ENCODE results near the gene C4orf36. TPM values are rescaled to one million over a fixed set of nuclear protein-coding genes. Genes with fewer than 3 reads are reported as not detected.

Gene C4orf36
- total RNA-seq, 1 donor from 2014 or later = 2.3 TPM

DNA sequence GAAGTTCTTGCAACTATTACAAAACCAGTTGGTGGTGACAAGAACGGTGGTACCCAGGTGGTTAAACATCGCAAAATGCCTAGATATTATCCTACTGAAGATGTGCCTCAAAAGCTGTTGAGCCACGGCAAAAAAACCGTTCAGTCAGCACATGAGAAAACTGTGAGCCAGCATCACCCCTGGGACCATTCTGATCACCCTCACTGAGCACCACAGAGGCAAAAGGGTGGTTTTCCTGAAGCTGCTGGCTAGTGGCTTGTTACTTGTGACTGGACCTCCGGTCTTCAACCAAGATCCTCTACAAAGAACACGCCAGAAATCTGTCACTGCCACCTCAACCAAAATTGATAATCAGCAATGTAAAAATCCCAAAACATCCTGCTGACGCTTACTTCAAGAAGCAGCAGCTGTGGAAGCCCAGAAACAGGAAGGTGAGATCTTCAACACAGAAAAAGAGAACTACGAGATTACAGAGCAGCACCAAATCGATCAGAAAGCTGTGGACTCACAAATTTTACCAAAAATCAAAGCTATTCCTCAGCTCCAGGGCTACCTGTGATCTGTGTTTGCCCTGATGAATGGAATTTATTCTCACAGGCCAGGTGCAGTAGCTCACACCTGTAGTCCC, 21.7 kb downstream of the C4orf36 start:
- no peak for DNase-seq
- ATAC-seq = no peak
- intact Hi-C loops (cut with DNase I) = no loop called here
- no peaks in the 10 kb centered on the region for H3K4me1 ChIP-seq
- no peak overlapping the region for H3K27ac ChIP-seq
- no peaks in the 10 kb centered on the region for H3K36me3 ChIP-seq
- no peak overlapping the region for H3K4me3 ChIP-seq
- no peaks in the 10 kb centered on the region for H3K27me3 ChIP-seq
- TF ChIP-seq, protein P1, sequence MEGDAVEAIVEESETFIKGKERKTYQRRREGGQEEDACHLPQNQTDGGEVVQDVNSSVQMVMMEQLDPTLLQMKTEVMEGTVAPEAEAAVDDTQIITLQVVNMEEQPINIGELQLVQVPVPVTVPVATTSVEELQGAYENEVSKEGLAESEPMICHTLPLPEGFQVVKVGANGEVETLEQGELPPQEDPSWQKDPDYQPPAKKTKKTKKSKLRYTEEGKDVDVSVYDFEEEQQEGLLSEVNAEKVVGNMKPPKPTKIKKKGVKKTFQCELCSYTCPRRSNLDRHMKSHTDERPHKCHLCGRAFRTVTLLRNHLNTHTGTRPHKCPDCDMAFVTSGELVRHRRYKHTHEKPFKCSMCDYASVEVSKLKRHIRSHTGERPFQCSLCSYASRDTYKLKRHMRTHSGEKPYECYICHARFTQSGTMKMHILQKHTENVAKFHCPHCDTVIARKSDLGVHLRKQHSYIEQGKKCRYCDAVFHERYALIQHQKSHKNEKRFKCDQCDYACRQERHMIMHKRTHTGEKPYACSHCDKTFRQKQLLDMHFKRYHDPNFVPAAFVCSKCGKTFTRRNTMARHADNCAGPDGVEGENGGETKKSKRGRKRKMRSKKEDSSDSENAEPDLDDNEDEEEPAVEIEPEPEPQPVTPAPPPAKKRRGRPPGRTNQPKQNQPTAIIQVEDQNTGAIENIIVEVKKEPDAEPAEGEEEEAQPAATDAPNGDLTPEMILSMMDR (IDR thresholded peaks at IDR 0.05) = no peak
- no peaks in the 10 kb centered on the region for H3K9me3 ChIP-seq

DNA sequence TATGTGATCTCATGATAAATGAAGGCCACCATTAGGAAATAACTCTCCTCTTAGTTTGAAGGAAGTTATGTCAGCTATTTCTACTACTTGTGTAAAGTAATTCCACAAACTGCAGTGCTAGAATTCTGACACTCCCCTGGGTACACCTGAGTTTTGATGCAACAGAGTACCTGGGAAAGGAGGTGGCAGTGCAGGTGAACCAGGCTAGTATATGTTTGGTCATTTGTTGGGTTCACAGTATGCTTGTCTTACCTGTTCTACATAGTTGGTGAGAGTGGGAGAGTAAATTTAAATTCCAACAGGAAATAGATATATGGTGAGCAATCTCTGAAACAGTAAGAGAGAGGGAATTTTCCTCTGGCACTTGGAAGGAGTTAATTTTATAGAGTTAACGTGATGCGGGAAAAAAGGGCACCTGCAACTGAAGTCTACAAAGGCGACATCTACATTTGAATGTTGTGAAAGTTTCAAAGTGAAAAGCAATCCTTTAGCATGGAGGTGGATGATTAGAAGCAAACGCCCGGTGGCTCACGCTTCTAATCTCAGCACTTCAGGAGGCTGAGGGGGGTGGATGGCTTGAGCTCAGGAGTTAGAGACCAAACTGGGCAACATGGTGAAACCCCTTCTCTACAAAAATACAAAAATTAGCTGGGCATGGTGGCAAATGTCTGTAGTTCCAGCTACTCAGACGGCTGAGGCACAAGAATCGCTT, 34.7 kb downstream of the C4orf36 start:
- H3K4me3 ChIP-seq = no peak overlapping the region
- DNase-seq (no peak), ATAC-seq (no peak)
- no peaks in the 10 kb centered on the region for H3K27me3 ChIP-seq
- H3K36me3 ChIP-seq = no peaks in the 10 kb centered on the region
- TF ChIP-seq, protein P1 (IDR thresholded peaks at IDR 0.05) = no peak
- intact Hi-C loops (cut with DNase I) = no loop called here
- no peaks in the 10 kb centered on the region for H3K4me1 ChIP-seq
- H3K9me3 ChIP-seq = no peaks in the 10 kb centered on the region
- no peak overlapping the region for H3K27ac ChIP-seq

DNA sequence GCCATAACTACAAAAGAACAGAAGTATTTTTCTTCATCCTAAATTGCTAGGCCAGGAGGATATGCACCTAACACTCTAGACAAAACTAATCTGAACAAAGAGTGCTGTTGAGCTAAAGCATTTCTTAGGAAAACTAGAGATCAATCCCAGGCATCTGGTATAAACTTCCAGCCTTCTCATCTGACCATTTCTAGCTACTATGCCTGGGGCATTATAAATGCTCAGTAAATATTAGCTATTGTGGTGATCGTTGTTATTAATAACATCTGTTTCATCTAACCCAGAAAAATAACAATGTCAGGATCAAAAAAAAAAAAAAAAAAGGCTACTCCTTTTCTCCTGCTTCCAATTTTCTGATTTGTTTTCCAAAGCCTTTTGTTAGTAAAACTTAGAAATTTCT, 35.3 kb downstream of the C4orf36 start:
- TF ChIP-seq, protein P1 (IDR thresholded peaks at IDR 0.05) = no peak
- no peaks in the 10 kb centered on the region for H3K9me3 ChIP-seq
- no peak overlapping the region for H3K27ac ChIP-seq
- ATAC-seq (no peak), DNase-seq (no peak)
- H3K36me3 ChIP-seq = no peaks in the 10 kb centered on the region
- no peaks in the 10 kb centered on the region for H3K27me3 ChIP-seq
- intact Hi-C loops (cut with DNase I) = no loop called here
- no peaks in the 10 kb centered on the region for H3K4me1 ChIP-seq
- no peak overlapping the region for H3K4me3 ChIP-seq

DNA sequence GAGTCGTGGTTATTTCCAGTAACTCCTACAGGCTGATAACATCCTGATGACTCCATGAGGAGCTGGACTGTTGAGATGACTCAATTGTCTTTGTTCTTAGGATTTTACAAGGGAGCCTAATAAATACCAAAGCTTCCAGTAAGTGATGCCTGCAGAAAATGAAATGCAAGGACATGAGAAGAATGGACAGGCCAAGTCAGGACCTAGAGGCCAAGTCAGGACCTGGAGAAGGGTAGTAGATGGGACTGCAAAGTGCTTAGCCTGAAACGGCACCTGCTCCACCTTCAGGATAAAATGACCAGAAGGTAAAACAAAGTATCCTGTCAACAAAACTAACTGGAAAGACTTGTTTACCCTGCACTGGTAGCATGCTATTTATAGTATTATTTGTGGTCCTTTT, 36.6 kb downstream of the C4orf36 start:
- H3K27me3 ChIP-seq = no peaks in the 10 kb centered on the region
- DNase-seq = no peak
- TF ChIP-seq, protein P1 (IDR thresholded peaks at IDR 0.05) = no peak
- no peaks in the 10 kb centered on the region for H3K4me1 ChIP-seq
- no peak overlapping the region for H3K27ac ChIP-seq
- H3K4me3 ChIP-seq = no peak overlapping the region
- intact Hi-C loops (cut with DNase I) = no loop called here
- no peak for ATAC-seq
- no peaks in the 10 kb centered on the region for H3K9me3 ChIP-seq
- no peaks in the 10 kb centered on the region for H3K36me3 ChIP-seq

DNA sequence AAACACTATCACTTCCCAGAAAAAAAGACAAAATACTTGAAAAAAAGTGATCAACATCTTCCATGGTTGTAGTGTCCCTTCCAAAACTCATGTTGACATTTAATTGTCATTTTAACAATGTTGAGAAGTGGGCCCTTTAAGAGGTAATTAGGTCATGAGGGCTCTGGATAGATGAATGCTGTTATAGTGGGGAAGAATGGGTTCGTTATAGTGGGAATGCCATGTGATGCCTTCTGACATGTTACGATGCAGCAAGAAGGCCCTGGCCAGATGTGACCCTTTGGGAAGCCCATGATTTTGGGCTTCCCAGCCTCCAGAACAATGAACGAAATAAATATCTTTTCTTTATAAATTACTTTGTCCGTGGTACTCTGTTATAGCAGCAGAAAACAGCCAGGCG, 39.0 kb downstream of the C4orf36 start:
- no peaks in the 10 kb centered on the region for H3K9me3 ChIP-seq
- DNase-seq (no peak), ATAC-seq (no peak)
- intact Hi-C loops (cut with DNase I) = no loop called here
- H3K4me3 ChIP-seq = no peak overlapping the region
- TF ChIP-seq, protein P1 (IDR thresholded peaks at IDR 0.05) = no peak
- no peaks in the 10 kb centered on the region for H3K27me3 ChIP-seq
- no peaks in the 10 kb centered on the region for H3K4me1 ChIP-seq
- H3K27ac ChIP-seq = no peak overlapping the region
- H3K36me3 ChIP-seq = no peaks in the 10 kb centered on the region
